SW480 (cell line): ENCODE data around the gene FAM81A.
"Not testable (repeated sequence)": the region's sequence is repeated elsewhere in the genome, so short reads cannot be mapped to it uniquely, and the experiment has no call there.

ENCODE experiments used
- DNase-seq: peaks from one replicate; pipeline ENCODE4 v3.0.0-alpha.2; 2016; ENCODE audit warnings: low spot score

Gene FAM81A

DNA sequence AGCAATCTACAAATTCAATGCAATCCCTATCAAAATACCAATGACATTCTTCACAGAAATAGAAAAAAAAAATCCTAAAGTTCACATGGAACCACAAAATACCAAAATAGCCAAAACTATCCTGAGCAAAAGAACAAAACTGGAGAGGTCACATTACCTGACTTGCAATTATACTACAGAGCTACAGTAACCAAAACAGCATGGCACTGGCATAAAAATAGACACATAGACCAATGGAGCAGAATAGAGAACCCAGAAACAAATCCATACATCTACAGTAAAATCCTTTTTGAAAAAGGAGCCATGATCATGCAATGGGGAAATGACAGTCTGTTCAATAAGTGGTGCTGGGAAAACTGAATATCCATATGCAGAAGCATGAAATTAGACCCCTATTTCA is 51.5 kb downstream of the FAM81A start:
- DNase-seq, result not testable (repeated sequence)

DNA sequence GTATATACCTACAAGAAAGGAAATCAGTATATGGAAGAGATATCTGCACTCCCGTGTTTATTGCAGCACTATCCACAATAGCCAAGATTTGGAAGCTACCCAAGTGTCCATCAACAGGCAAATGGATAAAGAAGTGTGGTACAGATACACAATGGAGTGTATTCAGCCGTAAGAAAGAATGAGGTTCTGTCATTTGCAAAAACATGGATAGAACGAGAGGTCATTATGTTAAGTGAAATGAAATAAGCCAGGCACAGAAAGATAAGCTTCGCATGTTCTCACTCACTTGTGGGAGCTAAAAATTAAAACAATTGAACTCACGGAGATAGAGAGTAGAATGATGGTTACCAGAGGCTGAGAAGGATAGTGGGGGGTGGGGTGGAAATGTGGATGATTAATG is 53.1 kb downstream of the FAM81A start:
- DNase-seq, result no peak

DNA sequence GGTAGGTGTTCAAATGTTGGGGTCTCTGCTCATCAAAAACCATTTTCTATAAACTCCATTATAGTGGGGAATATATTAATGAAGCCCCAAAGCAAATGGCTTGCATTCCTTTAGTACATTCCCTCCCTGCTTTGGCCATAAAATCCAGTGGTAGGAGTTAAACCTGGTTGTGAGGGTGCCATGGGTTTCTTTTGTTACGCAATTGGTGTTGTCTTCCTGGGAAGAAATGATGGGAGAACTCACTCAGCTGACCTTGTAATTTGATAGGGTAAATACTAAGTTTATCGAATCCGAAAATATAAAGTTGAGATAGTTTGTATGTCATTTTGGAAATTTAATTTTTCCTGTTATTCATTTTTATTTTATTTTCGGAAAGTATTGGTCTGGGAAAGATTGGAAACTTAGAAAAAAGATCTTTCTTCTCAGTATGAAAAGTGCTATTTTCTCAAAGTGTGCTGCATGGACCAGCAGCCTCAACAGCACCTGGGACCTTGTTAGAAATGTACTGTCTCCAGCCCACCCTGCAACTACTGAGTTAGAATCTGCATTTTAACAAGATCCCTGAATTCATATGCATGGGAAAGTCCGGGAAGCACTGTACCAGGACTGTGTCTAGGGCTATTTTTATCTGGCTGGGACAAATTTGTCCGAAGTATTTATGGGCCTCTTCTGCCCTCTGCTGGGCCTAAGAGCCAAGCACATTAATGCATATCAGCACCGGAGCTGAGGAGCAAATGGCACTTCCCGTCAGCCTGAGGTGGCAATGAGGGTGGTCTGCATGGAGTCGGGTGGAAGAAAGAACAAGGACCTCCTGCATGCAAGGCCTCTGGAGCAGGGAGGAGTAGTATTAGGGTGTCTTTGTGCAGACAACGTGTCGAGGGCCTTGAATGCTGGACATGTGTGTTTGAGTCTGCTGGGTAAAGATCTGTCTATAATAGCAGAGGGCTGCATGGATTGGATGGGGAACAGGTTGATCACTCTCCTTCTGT is 54.7 kb downstream of the FAM81A start:
- peak; percentile 57 for DNase-seq

DNA sequence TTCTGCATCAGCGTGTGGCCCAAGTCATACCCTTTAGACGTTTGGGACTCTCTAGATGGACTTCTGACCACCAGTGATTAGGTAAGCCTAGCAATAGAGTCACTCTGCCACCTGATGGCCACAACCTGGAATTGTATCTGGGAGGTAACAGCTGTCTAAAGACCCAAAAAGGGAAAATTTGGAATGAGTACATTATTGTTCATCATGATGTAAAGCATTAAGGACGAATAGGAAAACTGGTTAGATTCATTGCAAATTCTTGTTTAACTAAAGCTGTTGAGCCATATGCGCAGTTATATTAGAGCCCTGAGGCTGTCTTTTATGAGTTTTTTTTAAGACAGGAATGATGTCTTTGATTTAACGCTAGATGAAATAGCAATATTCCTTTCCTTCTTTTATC is 63.6 kb downstream of the FAM81A start:
- DNase-seq, result peak; percentile 36

DNA sequence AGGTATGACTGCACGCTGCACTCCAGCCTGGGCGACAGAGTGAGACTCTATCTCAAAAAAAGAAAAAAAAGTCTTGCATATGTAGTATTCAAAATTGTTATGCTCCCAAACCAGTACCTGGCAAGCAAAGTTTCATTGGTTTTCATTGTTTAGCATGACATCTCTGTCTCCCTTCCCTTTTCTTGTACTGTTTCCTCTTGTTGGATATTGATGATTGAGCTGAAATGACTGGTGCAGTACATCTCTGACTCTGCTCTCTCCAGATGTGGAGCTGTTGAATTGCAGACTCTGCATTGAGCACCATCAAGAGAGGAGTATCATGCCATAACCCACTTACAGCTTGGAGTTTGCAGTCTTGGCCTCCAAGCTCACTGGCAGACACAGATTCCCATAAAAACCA is 77.2 kb downstream of the FAM81A start:
- DNase-seq, result no peak

DNA sequence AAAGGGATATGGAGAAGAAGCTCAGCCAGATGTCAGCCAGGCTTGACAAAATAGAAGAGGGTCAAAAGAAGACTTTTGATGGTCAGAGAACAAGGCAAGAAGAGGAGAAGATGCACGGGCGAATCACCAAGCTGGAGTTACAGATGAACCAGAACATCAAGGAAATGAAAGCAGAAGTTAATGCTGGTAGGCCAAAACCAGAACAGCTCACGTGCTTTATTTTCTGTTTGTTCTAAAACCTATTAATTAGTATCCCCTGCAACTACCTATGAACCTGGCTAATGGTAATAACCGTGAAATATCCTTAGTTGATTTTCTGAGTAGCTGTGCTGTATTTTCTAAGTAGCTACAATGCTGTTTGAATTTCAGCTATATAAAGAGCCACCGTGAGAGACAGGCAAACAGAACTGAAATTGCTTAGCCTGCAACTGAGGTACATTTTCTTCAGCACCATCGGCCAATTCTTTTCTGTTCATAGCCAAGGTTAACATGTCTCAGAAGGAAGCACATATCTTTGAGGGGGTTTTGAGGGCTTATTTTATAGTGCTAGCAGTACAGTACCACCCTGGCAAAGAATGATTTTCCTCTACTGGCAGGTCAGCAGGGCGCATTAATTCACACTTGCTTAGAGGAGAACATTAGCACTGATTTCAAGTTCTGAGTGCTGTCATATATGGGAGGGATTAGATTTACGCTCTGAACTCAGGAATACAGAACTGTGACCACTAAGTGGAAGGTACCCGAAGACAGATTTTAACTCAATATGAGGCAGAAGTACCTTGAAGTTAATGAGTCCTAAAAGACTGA is 78.9 kb downstream of the FAM81A start:
- no peak for DNase-seq

DNA sequence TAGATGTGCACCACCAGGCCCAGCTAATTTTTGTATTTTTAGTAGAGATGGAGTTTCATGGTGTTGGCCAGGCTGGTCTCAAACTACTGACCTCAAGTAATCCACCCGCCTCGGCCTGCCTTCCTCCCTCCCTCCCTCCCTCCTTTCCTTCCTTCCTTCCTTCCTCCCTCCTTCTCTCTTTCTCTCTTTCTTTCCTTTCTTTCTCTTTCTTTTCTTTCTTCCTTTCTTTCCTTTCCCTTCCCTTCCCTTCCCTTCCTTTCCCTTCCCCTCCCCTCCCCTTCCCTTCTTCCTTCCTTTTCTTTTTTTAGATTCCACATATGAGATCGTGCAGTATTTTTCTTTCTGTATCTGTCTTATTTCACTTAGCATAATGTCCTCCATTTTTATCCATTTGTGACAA is 81.3 kb downstream of the FAM81A start:
- no peak for DNase-seq

DNA sequence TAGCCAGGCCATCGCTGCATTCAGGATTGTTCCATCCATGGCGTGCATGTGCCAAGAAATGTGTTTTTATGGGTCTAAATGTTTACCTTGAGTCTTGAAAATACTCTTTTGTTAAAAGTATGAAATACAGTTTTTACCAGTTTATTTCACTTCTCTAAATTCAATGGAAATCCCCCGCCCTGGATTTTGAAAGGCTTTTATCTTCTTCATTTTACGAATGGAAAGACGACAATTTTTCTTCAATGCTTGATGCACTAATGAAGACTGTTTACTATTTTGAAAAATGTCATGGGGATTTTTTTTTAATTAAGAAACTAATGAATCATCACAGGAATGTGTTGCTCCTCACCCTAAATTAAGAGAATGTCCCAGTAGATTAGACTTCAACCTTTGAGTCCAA is 83.5 kb downstream of the FAM81A start:
- no peak for DNase-seq

DNA sequence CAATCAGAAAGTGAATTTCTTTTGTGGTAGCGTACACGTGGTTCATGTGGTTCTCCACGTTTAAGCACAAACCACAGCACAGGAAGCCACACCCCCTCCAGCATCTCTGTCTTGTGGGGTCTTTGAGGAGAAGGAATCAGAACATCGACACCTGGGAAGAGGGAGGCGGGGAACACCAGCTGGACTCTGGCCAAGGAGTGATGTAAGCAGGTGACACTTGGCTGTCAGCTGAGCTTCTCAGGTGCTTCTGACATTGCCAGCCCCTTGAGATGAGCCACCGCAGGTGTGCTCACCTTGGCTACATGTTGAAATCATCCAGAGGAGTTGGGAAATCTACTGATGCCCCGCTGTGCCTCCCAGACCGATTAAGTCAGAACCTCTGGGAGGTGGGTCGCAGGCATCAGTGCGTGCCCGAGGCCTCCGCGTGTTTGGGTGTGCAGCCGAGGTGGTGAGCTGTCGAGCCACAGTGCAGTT is 85.0 kb downstream of the FAM81A start:
- no peak for DNase-seq

DNA sequence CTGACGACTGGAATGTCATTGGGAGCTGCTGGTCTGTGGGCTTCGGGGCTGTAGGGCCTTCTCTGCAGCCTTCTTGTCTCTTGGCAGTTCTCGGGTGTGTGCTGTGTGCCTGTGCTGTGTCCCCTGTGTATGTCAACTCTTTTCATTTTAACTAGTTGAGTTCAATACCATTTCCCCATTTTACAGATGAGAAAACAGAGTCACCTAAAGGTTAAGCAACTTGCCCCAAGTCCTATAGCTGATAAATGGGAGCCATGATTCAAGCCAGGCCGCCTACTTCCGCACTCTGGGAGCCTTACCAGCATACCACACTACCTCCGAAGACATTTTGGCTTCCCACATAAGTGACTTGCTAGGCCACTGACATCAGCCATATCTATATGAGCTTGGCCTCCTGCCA is 85.7 kb downstream of the FAM81A start:
- DNase-seq, result no peak

DNA sequence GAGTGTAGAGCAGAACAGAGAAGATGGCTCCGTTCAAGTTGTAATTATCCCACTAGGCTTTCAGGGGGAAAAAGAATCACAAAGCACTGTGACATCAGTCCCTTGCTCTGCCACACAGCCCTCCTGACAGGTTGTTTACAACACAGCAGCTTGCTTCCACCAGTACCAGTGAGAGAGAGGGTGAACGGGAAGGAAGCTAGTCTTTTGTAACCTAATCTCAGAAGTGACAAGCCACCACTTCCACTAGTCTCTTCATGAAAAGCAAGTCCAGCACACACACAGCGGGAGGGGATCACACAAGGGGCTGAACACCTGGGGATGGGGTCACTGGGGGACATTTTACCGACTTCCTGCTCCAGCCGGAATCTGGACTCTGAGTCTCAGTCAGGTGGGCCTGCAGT is 86.3 kb downstream of the FAM81A start:
- no peak for DNase-seq

DNA sequence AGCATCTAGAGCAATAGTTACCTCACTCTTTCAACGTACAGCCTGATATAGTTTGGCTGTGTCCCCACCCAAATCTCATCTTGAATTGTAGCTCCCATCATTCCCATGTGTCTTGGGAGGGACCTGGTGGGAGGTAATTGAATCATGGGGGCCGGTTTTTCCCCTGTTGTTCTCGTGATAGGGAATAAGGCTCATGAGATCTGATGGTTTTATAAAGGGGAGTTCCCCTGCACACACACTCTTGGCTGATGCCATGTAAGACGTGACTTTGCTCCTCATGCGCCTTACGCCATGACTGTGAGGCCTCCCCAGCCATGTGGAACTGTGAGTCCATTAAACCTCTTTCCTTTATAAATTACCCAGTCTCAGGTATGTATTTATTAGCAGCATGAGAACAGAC is 88.5 kb downstream of the FAM81A start:
- DNase-seq, result not testable (repeated sequence)

DNA sequence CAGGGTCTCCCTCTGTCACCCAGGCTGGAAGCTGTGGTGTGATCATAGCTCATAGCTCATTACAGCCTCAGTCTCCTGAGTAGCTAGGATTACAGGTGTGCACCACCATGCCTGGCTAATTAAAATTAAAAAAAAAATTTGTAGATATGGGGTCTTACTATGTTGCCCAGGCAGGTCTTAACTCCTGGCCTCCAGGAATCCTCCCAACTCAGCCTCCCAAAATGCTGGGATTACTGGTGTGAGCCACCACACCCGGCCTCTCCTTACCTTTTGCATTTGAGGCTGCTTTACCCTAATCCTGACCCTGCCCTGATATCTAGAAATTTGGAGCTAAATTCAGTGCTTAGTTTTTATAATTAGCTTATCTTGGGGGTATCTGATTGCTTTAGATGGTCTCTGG is 90.4 kb downstream of the FAM81A start:
- no peak for DNase-seq

DNA sequence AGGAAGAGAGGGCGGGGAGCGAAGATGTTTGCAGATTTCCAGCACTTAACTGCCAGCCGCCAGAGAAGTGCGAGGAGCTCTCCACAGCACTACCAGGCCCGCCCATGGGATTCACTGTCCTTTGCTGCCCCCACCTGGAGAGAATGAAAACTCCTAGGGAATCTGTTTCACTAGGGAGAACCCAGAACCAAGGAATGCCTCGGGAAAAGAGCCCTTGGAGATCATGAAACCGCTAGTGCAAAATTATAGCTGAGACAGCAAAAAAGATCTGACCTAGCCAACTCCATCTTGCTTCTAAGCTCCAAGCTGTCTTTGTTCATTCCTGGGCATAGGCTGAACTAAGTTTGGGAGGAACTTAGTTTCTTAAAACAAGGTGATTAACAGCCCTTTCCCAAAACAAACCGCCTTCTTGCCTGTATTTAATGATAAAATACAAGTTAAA is 91.0 kb downstream of the FAM81A start:
- peak; percentile 79 for DNase-seq

DNA sequence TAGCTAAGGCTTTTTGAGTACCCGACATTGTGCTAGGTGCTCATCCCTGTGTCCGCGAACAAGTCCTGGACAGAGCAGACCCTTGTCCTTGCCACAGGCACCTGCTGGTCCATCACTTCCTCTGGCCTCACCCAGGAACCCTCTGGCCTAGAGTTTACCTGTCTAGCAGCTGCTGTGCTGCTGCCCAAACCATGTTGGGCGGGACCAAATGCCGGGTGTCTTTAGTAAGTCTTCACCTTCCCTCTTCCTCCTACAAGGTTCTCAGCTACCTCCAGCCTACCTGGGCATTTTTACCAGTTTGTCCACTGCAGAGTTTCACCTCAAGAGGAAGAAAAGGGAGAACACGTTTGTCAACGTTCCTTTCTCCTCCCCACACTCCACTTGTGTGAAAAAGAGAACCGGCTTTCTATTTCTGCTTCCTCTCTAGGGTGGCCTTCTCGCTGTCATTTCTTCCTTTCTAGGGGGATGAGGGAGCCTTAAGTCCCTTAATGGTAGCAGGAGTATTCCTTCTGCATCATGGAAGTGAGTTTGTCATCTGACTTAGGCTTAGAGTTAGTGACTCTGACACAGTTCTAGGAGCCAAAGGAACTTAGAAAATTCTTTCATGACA is 93.2 kb downstream of the FAM81A start:
- no peak for DNase-seq

DNA sequence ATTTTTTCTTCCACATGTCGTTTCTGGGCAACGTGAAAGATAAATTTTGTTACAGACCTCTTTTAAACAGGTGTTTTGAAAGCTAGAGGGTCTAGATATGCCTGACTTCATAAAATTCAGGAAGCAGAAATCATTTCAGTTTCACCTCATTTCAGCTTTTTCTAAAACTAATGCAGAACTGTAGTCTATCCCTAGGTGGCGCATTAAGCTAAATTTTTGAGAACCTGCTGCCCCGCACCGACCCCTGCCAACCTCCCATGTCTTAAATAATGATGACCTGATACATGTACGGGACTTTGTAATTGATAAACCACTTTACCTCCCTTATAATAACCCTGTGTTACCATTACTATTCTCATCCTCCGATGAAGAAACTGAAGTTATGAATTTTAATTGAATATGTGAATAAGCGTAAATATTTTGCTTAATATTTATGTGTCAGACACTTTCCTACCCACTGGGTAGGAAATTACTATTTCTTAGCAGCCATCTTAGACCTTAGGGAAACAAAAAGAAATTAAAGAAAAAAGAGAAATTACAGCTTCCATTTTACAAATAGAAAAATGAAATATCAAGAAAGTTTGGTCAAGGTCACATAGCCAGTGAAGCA is 94.9 kb downstream of the FAM81A start:
- peak; percentile 51 for DNase-seq

DNA sequence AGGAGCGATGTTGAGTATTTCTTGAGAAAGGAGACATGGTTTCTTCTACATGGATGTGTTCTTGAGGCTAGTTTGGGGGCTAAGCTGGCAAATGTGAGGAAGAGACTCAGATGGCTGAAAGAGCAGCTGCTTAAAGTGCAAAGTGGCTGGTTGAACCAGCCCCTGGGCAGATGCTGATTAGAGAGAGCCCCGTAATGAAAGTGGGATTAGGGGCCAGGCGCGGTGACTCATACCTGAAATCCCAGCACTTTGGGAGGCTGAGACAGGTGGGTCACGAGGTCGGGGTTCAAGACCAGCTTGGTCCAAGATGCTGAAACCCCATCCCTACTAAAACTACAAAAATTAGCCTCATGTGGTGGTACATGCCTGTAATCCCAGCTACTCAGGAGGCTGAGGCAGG is 98.6 kb downstream of the FAM81A start:
- no peak for DNase-seq

DNA sequence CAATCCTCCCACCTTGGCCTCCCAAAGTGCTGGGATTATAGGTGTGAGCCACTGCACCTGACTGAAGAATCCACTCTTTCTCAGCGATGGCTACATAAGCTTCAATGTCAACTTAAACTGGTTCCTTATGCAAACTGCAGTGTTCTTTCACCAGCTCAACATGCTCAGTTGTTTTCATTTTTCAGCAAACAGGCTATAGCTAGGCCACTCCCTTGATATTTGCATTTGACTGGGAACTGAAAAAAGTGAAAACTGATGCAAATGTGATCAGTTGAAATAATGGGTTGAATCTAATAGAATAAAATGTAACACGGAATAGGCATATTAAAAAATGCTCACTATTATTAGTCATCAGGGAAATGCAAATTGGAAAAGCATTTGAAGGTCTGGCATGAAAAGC is 99.4 kb downstream of the FAM81A start:
- DNase-seq, result no peak

DNA sequence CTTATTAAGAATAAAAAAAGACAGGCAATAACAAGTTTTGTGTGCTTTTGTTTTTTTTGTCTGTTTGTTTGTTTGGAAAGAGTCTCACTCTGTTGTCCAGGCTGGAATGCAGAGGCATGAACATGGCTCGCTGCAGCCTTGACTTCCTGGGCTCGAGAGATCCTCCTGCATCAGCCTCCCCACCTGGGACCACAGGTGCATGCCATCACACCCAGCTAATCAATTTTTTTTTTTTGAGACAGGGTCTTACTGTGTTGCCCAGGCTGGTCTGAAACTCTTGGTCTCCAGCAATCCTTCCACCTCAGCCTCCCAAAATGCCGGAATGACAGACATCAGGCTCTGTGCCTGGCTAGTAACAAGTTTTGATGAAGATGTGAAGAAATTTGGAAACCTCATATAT is 100.5 kb downstream of the FAM81A start:
- no peak for DNase-seq

DNA sequence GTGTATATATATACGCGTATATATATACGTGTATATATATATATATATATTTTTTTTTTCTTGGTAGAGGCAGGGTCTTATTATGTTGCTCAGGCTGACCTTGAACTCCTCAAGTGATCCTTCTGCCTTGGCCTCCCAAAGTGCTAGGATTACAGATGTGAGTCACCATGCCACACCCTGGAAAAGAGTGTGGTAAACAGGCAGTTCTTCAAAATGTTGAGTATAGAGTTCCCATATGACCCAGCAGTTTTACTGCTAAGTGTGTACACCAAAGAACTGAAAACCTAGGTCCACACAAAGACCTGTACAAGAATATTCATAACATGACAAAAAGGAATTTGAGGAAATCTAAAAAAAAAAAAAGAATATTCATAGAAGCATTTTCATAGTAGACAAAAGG is 101.8 kb downstream of the FAM81A start:
- no peak for DNase-seq

DNA sequence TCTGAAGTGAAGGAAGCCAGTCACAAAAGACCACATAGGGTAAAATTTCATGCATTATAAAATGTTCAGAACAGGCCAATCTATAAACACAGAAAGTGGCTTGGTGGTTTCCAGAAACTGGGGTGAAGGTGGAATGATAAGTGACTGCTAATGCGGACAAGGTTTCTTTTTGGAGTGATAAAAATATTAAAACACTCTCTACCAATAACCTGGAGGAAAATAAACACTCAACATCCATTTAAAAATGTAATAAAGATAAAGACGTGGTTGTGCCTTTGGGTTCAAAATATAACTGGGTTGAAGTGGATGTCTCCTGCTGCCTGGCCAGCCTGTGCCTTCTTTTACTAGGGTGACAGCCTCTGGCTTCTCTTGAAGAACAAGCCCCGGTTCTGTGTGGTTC is 102.7 kb downstream of the FAM81A start:
- no peak for DNase-seq

DNA sequence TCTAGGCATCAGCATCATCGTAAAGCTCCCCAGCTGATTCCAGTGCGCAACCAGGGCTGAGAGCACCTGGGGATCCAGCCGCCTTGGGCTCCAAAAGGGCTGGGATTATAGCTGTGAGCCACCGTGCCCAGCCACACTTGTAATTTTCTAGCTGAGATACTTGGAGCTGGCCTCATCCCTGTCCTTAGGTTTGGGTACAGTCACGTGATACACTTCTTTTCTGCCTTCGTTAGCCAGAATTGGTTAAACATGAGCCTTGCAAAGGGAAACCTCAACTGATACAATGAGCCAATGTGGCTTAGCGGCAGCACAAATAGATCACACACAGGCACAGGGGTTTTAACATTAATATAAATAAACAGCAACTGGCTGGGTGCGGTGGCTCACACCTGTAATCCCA is 103.8 kb downstream of the FAM81A start:
- DNase-seq, result no peak
